Measurements from ENCODE around the gene ZNF462.

ZNF462 gene

DNA sequence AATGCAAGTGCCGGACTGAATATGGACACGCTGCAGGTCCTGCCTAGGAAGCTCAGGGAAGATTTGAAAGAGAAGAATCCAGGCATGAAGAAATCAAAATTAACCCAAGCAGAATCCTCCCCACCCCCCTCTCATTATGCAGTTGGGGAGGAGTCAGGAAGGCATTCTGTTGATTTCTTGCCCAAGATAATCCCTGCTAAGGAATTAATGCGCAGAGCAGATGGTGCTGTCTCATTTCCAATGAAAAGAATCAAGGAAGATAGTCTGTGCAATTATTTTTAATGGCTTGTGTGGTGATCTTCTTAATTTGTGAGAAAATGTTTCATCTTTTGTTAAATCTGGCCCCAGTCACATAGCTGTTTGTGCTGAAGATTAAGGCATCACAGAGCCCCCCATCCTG, 145.0 kb downstream of the ZNF462 start:
- DNase-seq = no peak

DNA sequence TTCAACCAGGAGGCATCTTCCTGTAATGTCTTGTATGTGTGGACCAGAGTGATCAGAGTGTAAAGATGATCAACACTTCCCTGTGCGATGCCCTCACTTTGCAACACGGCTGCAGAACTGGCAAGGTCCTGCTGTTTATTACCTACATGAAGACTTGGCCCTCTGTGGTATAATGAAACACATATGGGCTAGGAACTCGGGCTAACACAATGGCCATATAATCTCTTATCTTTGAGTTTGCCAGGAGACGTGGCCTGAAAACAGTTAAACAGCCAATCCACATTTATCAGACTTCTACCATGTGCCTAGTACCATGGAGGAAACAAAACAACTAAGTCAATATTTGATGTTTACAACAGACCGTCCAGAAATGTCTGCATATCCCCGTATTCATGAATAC, 145.5 kb downstream of the ZNF462 start:
- DNase-seq = no peak

DNA sequence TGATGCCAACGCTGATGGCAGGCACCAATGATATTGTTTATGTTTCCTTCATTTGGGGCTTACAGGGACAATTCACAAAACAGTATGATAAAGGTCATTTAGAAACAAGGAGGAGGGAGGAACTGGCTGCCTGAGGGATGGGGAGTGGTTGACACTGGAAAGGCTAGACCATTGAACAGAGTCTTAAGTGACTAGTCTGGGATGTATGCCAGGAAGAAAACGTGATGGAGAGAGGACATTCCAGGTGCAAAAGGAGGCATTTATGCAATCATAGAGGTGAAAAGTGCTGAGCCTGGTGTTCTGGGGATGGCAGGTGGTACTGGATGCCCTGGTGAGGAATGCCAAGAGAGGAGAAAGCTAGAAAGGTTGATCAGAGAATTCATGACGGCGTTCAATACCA, 153.4 kb downstream of the ZNF462 start:
- DNase-seq = no peak

DNA sequence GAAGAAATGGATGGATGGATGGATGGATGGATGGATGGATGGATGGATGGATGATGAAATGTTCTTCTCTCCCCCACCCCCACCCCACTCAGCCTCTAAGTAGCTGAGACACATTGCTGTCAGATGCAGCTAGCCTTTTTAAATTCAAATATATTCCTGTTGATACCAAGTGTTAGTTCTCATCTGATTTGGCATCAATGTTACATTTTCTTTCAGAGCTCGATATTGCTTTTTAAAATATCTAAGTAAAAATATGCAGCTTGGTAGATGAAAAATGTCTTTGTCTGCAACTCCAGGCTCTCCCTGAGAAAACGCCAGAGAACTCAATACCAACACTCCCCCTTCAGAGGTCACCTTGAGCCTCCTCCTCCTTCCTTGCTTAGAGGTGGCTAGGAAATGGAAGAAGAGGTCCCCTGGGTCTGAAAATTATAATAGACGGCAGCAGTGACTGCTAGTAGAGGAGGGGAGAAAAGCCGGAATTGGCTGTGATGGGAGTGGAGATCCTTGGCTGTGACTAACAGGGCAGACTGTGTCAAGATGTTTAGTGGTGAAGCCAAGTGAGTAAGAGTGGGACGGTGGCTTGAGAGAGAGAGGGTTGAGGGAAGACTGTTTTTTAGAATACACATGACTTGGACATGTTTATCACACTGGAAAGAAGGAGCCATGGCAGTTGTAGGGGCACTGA, 156.0 kb downstream of the ZNF462 start:
- peak; percentile 77 for DNase-seq

DNA sequence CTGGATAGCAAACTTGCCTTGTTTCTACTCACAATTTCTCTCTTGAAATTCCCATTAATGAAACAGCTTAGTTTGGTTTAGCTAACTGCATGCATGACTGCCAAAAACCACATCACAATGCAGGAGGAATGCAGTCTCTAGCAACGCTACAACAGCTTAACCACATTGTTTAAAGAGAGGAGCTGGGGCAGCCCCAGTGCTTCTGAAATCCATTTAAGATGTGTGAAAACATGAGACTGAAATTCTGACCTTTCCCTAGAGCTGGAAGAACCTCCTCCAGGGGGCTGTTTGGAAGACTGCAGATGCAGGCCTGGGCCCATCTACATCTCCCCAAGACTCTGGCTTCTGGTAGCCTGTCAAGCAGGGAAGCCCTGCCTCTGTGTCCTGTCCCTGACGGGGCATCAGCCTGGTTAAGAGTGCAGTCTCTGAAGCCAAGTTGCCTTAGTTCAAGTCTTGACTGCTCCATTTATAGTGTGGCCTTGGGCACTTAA, 157.1 kb downstream of the ZNF462 start:
- DNase-seq = peak; percentile 95

DNA sequence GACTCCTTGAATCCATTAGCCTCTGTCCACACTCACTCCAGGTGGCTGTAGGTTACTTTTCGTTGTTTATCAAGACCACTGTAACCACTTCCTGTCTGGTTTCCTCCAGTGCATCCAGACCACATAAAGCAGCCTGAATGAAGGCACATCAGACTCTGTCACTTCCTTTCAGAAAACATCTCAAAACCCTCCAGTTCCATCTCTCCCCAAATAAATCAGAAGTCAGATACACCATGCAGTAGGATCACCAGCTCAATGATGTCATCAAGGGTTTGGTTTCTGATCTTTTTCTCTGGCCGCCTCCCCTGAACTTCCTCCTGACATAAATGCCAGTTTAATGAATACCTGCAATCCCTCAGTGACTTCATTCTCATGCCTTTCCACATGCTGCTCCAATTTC, 161.2 kb downstream of the ZNF462 start:
- no peak for DNase-seq

DNA sequence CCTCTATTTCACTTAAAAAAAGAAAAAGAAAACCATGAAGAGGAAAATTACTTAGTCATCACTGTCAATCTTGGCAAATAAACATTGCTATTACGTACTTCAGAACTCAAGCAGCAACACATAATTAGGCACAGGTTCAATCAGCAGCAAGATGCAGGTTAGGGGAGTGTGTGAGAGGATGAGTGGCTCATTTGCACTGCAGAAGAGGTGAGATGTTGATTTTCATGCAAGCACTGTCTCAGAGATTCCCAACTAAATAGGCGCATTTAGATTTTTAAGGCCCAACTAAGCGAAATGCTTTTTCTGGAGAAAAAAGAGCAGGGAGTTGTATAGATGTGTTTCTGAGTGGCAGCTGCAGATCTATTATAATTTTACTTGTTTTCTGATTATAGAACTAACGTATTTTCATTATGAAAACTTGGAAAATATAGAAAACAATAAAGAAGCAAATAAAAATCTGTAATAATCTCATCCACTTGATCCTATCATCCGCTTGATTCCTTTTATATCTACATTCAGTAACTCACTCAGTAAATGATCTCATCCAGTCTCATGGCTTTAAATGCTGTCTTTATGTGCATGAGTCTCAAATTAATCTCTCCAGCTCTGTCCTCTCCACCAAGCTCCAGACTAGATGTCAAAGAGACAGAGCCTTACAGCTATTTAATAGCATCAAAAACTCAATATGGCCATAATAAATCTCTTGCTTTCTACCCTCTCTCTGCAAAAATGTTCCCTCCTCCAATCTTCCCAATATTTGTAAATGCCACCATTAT, 162.5 kb downstream of the ZNF462 start:
- DNase-seq = no peak

DNA sequence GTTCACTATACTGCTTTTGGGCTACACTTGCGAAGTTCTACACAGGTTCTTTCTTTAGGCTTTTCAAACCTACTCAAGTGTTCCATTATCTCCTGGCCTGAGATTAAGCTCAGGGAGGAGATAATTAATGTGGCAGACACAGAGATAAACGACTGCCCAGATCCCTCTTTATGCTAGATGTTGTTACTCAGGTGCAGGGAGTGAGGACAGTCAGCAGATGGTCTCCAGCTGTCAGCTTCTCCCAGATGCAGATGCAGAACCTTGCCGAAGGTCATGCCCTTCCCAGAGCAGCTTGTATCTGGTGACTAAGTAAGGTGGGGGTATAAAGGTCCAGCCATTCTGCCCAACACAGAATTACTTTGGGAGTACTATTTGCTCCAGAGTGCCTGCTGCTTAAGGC, 166.2 kb downstream of the ZNF462 start:
- DNase-seq = no peak

DNA sequence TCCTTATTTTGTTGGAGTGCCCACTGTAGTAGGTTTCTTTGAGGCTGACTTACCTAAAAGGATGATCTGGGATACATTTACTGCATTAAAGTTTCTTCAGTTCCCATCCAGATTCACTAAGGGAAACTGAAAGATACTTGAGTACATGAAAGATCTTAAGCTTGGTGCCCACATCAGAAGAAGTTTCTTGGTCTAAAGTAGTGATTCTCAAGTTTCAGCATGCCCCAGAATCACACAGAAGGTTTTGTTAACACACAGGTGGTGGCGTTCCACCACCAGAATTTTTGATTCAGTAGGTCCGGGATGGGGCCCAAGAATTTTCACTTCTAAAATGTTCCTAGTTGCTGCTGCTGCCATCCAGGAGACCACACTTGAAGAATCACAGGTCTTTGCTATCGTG, 171.0 kb downstream of the ZNF462 start:
- DNase-seq = no peak

DNA sequence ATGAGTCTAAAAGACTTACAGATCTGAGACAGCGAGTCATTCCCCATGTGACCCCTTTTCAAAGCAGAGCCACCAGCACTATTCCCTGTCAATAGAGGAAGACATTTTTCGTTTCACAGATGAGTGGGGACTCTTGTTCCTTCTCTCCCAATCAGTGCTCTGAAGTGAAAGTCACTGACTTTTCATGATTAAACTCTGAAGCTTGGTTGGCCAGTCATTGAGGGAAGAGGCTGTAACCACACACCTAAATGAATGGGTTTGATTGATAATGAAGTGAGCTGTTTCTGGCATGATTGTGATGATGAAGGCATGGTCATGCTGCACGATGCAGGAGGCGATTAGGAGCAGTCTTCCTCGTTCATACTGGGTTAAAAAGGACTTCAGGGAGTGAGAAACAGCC, 171.9 kb downstream of the ZNF462 start:
- DNase-seq = no peak

DNA sequence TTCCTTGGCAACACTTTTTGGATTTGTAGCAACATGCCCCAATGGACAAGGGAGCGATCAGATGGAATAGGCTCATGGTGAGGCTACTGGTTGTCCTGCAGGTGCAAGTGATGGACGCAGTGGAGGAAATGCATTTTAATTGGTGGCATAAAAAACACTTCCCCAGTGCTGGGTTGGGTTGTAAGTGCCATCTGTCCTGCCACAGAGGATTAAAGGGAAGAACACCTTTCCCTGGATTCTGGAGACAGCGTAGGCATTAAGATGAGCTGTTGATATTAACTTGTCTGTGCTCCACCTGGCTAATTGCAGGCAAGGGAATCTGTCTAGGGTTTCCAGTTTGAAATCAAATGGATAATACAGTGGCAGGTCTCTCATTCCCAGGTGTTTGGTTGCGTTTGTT, 173.4 kb downstream of the ZNF462 start:
- no peak for DNase-seq

DNA sequence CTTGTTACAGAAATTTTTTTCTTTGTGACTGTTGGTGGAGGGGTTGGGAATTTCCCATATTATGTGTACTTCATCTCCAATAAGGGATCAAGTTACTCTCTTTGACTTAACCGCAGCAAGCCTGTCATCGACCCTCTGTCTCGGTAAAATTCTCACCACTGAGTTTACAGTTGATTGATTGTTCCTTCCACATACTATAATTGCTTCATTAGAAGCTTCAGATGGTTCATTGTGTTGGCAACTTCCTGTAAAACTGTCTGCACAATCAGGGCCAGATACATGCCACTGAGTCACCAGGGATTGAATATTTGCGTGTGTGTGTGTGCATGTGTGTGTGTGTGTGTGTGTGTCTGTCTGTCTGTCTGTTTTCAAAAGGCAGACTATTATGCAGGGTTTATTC, 176.6 kb downstream of the ZNF462 start:
- peak; percentile 83 for DNase-seq

DNA sequence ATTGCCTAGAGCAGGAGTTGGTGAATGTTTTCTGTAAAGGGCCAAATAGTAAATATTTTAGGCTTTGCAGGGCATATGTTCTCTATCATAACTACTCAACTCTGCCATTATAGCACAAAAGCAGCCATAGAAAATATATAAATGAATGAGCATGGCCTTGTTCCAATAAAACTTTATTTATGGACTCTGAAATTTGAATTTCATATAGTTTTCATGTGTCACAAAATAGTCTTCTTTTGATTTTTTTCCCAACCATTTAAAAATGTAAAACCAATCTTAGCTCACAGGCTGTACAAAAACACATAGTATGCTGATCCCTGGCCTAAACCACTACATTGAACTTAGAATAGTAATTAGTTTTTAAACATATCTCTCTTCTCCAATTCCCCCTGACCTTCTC, 179.6 kb downstream of the ZNF462 start:
- DNase-seq = no peak

DNA sequence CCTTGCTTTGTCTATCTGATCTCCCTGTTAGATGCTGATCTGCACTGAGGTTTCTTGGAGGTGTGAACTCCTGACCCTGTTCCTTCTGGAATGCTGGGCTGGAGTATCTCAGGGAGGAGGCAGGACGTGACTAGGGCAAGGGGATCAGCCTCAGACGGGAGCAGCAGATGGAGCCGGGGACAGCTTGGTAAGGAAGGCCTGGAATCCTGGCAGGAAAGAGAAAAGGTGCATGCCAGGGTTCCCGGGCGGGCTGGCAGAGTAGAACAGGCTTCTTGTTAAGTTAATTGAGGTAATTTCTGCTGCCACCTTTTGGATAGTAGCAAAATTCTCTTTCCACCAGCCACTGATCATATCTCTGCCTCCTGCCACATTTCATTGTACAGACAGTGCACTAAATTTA, 180.9 kb downstream of the ZNF462 start:
- no peak for DNase-seq

DNA sequence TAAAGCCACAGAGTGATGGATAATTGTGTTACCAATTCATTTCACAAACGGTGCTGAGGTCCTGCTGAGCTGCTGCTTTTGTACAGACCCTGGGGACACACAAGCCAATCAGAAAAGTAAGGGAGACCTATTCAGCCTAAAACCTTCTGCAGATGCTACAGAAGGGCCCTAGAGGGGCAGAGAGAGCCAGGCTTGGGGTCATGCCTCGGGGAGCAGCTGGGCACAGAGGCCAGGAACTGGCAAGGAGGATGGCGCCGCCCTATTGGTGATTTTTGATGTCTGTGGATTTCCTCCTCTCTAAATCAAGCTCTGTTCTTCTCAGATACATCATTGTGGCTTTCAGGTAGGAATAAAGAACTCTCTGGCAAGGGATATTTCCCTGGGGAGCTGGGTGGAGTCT, 181.9 kb downstream of the ZNF462 start:
- DNase-seq = no peak

DNA sequence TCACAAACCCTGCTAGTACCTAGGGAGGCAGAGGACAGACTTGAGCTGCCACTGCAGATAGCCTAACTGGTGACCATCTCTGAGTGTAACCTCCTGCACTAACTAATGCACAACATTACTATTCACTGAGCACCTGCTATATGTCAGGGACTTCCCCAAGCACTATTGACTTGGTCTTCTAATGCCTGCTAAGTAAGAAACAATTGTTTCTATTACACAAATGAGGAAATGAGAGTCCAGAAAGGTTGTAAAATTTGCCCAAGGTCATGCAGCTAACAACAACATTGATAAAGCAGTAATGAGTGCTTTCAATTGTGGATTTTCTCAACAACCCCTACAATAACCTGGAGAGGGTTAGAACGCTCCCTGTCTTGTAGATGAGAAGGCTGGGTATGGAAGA, 183.7 kb downstream of the ZNF462 start:
- DNase-seq = no peak

DNA sequence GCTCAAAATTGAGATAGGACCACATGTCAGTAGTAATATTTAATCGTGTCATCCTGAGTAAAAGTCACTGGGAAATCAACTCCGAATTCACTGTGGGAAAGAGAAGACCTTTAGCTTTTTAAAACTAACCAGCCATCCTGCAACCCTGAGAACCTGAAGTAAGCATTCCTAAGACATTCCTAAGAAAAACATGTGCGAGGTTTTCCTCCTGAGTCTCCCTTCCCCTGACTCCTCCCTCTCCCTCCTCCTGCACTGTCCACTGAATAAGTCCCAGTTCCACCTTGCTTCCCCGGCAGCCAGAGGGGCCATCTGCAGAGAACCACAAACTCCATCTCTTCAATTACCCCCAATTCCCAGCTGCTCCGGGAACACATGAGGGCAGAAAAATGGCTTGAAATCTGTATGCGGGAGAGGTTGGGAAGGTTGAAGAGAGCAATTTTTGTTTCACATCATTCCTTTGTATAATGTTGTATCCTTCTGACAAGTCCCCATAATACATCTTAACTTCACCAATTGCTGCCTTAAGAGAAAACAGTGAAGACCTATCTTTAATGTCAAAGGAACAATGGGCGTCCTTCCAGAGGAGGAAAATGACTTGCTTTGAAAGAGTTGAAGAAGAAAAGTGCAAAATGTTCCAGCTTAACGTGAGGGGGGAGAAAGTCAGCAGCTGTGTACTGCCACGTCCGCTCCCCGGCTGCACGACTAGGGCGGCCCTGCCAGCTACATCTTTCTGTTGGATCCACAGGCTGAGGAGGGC, 186.3 kb downstream of the ZNF462 start:
- no peak for DNase-seq

DNA sequence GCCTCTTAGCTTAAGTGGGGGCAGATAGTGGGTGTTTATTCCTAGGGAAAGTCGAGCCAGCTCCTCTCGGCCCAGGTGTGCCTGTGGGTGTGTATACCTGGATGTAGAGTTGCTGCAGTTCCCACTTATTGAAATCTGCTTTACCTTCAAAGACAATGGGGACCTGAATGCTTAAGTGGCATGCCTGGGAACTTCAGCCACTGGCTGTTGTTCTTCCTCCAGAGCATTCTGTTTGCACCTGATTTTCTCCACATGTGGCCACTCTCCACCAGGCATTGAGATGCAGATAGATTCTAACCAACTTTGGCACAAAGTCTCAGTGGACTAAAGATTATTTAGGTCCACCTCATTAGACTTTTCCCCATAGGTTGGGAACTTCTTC, 186.8 kb downstream of the ZNF462 start:
- no peak for DNase-seq

DNA sequence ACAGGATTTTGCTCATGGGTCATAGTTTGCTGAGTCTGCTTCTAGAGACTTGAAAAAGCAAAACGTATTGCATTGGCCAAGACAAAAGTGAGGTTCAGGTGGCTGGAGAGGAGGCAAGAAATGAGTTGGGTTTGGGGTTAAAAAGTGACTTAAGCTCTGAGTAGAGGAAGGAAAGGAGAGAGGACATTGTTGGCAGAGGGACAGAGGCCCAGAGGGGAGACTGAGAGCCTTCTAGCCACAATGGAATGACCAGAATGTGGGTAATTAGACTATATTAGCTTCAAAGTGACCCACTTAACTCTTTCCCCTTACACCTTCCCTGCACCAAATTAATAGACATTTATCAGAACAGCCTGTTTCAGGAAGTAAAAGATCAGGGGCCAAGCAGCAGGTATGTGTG, 188.4 kb downstream of the ZNF462 start:
- no peak for DNase-seq

DNA sequence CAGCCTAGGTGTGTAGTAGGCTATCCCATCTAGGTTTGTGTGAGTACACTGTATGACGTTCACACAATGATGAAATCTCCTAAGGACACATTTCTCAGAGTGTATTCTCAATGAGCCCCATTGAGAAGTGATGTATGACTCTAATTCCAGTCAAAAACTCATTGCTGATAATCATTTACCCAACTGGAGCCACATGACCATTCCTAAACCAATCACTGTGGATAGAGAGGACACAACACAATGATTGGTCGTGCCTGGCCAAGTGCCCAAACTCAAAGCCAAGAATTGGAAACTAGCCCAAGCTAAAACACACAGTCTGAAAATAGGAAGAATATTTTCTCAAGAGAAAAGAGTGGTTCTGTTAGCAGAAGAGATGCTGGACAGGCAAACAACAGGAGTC, 191.2 kb downstream of the ZNF462 start:
- no peak for DNase-seq

DNA sequence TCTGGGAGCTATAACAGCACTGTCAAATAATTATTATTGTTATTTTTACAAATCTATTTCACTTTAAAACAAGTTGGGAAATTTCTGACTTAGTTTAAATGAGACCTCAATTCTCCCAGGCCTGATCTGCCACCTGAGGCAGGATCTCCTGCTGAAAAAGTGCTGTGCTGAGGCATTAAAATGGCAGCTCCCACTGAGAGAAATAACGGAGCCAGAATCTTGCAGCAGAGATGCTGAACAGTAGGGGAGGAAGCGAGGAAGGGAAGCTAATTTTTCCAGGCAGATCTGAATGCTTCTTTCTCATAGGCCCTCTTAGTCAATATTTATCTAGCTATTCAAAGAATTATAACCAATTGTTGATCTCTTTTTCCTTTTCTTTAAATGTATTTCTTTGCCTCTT, 196.3 kb downstream of the ZNF462 start:
- no peak for DNase-seq

DNA sequence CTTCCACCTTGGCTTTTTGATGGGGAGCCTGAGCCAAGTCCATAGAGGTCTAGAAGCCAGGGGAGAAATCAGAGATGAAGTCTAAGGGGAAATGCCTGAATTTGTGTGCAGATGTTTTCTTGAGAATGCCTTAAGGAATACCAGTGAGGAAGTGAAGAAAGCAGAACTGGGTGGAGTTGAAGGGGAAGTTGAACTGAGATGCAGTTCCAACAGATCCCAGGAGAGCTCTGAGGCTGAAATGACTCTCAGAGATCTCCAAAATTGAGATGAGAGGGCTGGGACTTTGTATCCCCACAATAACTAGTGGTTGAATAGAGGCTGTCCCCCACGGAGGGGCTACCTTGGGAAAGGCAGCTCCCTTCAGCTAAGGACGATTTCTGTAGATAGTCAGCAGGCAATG, 197.1 kb downstream of the ZNF462 start:
- DNase-seq = no peak

Measured in fibroblast of skin of scalp (primary cell).